ENCODE results near the gene TP53RK.

DNA sequence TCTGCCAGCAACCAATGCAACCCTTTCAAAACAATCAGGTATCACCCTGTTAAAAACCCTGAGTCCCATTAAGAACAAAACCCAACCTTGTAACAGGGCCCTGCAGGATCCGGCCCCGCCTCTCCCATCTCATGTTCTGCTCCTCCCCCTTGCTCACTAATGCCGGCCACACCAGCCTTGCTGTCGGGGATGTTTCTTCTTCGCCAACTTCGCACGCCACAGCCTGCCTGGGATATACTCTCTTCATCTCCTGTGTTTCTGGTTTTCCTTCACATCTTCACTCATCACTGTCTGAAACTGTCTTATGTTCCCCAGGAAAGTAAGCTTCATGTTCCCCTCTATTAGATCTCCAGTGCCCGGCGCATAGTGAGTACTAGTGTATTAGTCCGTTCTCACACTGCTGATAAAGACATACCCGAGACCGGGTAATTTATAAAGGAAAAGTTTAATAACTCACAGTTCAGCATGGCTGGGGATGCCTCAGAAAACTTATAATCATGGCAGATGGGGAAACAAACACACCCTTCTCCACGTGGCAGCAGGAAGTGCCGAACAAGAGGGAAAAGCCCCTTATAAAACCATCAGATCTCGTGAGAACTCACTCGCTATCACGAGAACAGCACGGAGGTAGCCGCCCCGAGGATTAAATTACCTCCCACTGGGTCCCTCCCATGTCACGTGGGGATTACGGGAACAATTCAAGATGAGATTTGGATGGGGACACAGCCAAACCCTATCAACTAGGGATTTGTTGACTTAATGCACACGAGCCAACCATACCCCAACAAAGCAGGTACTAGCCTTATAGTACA lies 5.1 kb downstream of the TP53RK start:
- TF ChIP-seq, protein P1, sequence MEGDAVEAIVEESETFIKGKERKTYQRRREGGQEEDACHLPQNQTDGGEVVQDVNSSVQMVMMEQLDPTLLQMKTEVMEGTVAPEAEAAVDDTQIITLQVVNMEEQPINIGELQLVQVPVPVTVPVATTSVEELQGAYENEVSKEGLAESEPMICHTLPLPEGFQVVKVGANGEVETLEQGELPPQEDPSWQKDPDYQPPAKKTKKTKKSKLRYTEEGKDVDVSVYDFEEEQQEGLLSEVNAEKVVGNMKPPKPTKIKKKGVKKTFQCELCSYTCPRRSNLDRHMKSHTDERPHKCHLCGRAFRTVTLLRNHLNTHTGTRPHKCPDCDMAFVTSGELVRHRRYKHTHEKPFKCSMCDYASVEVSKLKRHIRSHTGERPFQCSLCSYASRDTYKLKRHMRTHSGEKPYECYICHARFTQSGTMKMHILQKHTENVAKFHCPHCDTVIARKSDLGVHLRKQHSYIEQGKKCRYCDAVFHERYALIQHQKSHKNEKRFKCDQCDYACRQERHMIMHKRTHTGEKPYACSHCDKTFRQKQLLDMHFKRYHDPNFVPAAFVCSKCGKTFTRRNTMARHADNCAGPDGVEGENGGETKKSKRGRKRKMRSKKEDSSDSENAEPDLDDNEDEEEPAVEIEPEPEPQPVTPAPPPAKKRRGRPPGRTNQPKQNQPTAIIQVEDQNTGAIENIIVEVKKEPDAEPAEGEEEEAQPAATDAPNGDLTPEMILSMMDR (conservative IDR thresholded peaks at IDR 0.05; ENCODE audit: low read length): no peak
- TF ChIP-seq EZH2phosphoT487 (IDR thresholded peaks at IDR 0.05; ENCODE audit: borderline replicate concordance): no peak
